ENCODE results near the gene SPATA9. TPM values are rescaled to one million over a fixed set of nuclear protein-coding genes. Genes with fewer than 3 reads are reported as not detected.

Gene SPATA9
- total RNA-seq, 1 experiment from 2014 or later = not detected

Other genes with a start within 250 kb of the SPATA9 start
- gene SKIC3, start 128.0 kb downstream of the SPATA9 start, total RNA-seq (2014; rRNA removed; shearing (Covaris generic); ENCODE audit: low replicate concordance) = 58.6 and 118 TPM in 2 replicates
- 5.6 and 8.8 TPM in 2 replicates for gene ARSK, start 127.9 kb downstream of the SPATA9 start, total RNA-seq (2014; rRNA removed; shearing (Covaris generic); ENCODE audit: low replicate concordance)
- 0.34 and 0.51 TPM in 2 replicates for gene GPR150, start 62.9 kb downstream of the SPATA9 start, total RNA-seq (2014; rRNA removed; shearing (Covaris generic); ENCODE audit: low replicate concordance)
- gene RFESD, start 36.2 kb downstream of the SPATA9 start, total RNA-seq (2014; rRNA removed; shearing (Covaris generic); ENCODE audit: low replicate concordance) = 6.2 and 6.8 TPM in 2 replicates
- gene RHOBTB3, start 48.3 kb upstream of the SPATA9 start, total RNA-seq (2014; rRNA removed; shearing (Covaris generic); ENCODE audit: low replicate concordance) = 0.97 and 1.5 TPM in 2 replicates
- 16.3 and 18.0 TPM in 2 replicates for gene GLRX, start 139.7 kb upstream of the SPATA9 start, total RNA-seq (2014; rRNA removed; shearing (Covaris generic); ENCODE audit: low replicate concordance)